ENCODE results near the gene FRS2. TPM values are rescaled to one million over a fixed set of nuclear protein-coding genes. Genes with fewer than 3 reads are reported as not detected.

Gene FRS2
- total and polyA plus RNA-seq, 10 of the 15 experiments (the other 5 are each of a cell fraction or from before 2014, with no cell fraction given): 1.1 to 13.1 (median 5.9) TPM

- in situ Hi-C loops (cut with MboI) (no loop called here), intact Hi-C loops (cut with micrococcal nuclease; ENCODE audit: unreplicated experiment) (no loop called here)
- no peak overlapping the region for H2AFZ ChIP-seq (ENCODE audit: control insufficient read depth, low read depth, low read length)
- ChIA-PET SMC1A (ENCODE audit: uncharacterized antibody, unreplicated experiment) (interaction anchor here (1.6 to 1.8 kb wide), 3 partner anchors 7 to 10 kb away, joined by 3 to 6 read pairs (median 4); no protein-coding TSS in a partner anchor), CTCF (interaction anchor here (0.7 to 1.9 kb wide), 3 partner anchors 8 to 205 kb away, joined by 4 to 7 read pairs (median 7); no protein-coding TSS in a partner anchor), RAD21 (ENCODE audit: unreplicated experiment) (no interaction called here), POLR2A (no interaction called here)
- H3K27me3 ChIP-seq (replicated peaks in 1 of 2; ENCODE audit: control insufficient read depth in 2 of 2, insufficient read depth in 2 of 2, low read length in 1 of 2): no peaks in the 10 kb centered on the region
- H3K9ac ChIP-seq (ENCODE audit: control insufficient read depth, insufficient read depth, low read length): no peak overlapping the region
- no peak for DNase-seq (ENCODE audit: low read depth, low spot score)
- H3K36me3 ChIP-seq (ENCODE audit: control insufficient read depth in 2 of 2, insufficient read depth in 2 of 2, low read length in 1 of 2): peaks cover 0 to 5% of the 10 kb centered on the region in 2 experiments; a peak in 2 of 4 replicates
- 96% methylated on average over 2 of the region's 2 CpGs for WGBS (ENCODE audit: insufficient coverage, insufficient replicate concordance, low lambda C conversion rate, missing lambda C conversion rate)
- no peak overlapping the region for H3K4me3 ChIP-seq
- no peaks in the 10 kb centered on the region for H3K4me1 ChIP-seq (ENCODE audit: control insufficient read depth, insufficient read depth, low read length)
- H3K79me2 ChIP-seq (ENCODE audit: control insufficient read depth, insufficient read depth, low read length): no peaks in the 10 kb centered on the region
- H3K27ac ChIP-seq (ENCODE audit: control insufficient read depth, insufficient read depth): no peak overlapping the region
- no peaks in the 10 kb centered on the region for H4K20me1 ChIP-seq (ENCODE audit: control insufficient read depth, insufficient read depth)
- no peak for ATAC-seq
- no peak overlapping the region for H3K4me2 ChIP-seq (ENCODE audit: control insufficient read depth, insufficient read depth)
- no peaks in the 10 kb centered on the region for H3K9me3 ChIP-seq (replicated peaks; ENCODE audit: control insufficient read depth, insufficient read depth, low read length)
- BruUV-seq (replicated peaks): no TSS peak
- no peak for FAIRE-seq
- TF ChIP-seq RFX5 (IDR thresholded peaks at IDR 0.05; ENCODE audit: low read depth, low read length): no peak
- TF ChIP-seq ESRRA (IDR thresholded peaks at IDR 0.05; ENCODE audit: low read length): no peak
- TF ChIP-seq ATF7 (IDR thresholded peaks at IDR 0.05; ENCODE audit: low read depth): no peak
- TF ChIP-seq PRDM15 (CRISPR knock-in tag; IDR thresholded peaks at IDR 0.05): no peak
- no peak for TF ChIP-seq ZNF592 (IDR thresholded peaks at IDR 0.05)
- no peak for TF ChIP-seq ZBTB4 (CRISPR knock-in tag; IDR thresholded peaks at IDR 0.05)
- no peak for TF ChIP-seq MTA2 (IDR thresholded peaks at IDR 0.05; ENCODE audit: low read depth)
- TF ChIP-seq RELB (IDR thresholded peaks at IDR 0.05; ENCODE audit: low read depth): no peak
Measured at GRCh38 chr12:69563166-69563762, 93.1 kb downstream of the FRS2 start.

Data from GM12878 (cell line).